Measurements from ENCODE around the gene SKIDA1.

Gene SKIDA1

GRCh38 chr10:21501731-21502347, 23.6 kb downstream of the SKIDA1 start:
- no peak for DNase-seq (ENCODE audit: low spot score)

GRCh38 chr10:21501091-21501490, 24.4 kb downstream of the SKIDA1 start:
- no peak for DNase-seq (ENCODE audit: low spot score)

DNA sequence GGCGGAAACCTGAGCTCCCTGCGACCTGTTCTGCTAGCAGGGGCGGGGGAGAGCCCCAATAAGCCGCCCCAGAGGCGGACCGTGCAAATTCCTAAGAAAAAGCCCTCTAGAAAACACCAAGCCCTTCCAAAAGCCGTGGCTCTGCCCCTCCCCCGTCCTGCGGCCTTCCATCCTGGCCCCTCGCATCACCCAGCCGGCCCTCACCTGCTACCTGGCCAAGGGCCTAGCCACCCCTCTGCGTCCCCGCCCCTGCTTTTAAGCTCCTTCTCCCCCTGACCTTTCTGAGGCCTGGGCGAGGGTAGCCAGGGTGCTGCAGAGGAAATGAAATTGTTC, 24.9 kb downstream of the SKIDA1 start:
- no peak for DNase-seq (ENCODE audit: low spot score)

GRCh38 chr10:21499701-21500577, 25.5 kb downstream of the SKIDA1 start:
- no peak for DNase-seq (ENCODE audit: low spot score)

GRCh38 chr10:21498986-21499385, 26.5 kb downstream of the SKIDA1 start:
- no peak for DNase-seq (ENCODE audit: low spot score)

DNA sequence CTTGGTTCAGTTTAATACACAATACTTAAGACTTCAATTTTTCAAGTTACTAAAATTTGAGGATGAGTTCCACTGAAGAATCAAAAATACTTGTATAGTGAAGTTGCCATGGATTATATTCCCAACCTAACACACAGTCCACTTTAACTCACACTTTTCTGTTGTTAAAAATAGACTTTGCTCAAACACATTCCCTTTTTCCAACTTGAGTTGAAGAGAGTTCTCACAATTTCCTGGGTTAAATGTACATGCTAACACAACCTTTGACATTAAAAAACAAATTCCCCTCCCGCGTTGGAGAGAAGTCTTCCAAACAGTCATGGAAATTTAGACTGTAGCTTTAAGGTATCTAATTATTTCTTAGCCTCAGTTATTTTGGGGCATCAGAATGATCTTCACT, 27.1 kb downstream of the SKIDA1 start:
- DNase-seq (ENCODE audit: low spot score) = no peak

DNA sequence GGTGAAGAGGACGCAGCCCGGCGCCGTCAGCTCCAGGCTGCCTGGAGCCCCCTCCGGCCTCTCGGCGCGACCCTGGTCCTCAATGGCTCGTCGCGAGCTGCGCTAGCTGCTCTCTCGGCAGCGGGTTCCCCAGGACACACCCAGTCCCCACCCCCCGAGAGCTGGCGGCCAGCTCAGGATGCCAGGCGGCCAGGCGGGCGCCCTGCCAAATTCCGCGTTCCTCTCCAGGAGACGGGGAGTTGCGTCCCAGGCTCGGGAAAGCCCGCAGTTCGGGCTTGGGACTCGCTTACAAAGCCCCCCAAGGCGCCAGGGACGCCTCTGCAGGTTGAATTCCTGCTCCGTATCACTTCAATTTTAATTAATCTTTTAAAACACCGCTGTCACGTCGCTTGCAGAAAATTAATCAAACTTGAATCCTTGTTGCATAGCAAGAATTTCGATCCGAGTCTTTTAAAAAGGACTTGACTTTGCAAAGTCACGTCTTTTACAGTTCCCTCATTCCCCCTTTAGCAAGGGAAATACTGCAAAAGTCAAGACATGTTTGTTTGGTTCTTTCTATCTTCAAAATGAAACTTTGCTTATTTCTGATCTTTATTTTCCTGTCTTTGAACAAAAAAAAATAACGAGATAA, 28.2 kb downstream of the SKIDA1 start:
- DNase-seq (ENCODE audit: low spot score) = peak; percentile 42

GRCh38 chr10:21496343-21497176, 28.9 kb downstream of the SKIDA1 start:
- DNase-seq (ENCODE audit: low spot score) = peak; percentile 80

DNA sequence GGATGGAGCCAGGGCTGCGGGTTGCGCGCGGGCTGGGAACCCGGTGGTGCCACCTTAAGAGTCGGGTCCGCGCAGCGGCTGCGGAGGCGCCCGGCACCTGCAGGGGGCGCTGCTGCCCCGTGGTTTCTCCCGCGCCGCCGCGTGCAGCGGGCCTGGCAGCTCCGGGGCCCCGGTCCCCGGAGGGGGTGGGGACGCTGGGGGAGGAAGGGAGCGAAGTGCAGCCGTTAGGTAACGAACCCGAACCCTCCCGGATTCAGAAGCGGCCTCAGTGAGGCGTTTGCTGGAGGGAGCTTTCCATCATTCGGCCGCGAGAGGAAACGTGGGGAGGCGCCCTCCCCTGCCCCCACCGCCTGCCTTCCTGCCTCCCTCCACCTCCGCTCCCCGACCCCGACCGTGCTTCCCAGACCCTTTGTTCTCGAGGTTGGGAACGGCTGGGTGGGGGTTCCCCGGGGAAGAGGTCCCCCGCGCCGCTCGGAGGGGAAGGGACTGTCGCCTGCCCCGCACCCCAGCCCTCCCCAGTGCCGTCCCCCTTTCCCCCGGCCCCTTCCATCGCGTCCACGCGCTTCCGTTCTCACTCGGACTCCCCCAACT, 29.6 kb downstream of the SKIDA1 start:
- peak; percentile 91 for DNase-seq (ENCODE audit: low spot score)

- no peak for DNase-seq (ENCODE audit: low spot score)
These were observed 30.3 kb downstream of the SKIDA1 start for GRCh38 chr10:21495002-21495751.

DNA sequence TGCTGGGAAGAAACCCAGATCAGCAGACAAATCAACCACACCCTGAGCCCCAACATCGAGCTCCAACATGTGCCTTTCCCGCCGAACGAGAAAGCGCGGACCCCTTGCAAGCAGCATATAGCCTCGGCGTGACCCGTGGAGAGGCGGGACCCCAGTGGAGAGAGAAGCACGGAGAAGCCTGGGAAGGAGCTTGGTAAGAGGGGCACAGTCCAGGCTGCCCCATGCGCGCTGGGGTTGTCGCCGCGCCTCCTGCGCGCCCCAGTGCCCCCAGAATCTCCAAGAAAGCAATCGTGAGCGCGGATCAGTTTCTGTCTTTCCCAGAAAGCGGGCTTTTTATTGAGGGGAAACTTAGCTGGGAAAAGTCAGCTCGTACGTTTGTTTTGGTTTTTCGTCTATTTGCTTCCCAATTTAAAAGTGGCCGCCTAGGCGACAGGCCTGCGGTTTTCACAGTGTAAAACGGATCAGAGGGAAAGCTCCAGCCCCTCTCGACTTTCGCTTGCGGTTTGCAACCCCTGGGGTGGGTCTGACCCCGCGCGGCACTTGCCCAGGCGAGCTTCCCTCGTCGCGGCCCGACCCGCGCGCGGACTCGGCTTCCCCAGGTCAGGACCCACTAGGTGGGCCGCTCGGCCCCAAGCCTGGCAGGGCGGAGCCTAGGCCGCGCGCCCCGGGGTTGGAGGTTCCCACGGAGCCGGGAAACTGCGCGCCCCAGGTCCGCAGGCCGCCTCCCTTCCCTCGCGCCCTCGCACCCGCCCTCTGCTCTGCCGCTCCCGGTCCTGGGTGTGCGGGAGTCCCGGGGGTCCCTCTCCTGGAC, 31.1 kb downstream of the SKIDA1 start:
- DNase-seq (ENCODE audit: low spot score) = no peak

DNA sequence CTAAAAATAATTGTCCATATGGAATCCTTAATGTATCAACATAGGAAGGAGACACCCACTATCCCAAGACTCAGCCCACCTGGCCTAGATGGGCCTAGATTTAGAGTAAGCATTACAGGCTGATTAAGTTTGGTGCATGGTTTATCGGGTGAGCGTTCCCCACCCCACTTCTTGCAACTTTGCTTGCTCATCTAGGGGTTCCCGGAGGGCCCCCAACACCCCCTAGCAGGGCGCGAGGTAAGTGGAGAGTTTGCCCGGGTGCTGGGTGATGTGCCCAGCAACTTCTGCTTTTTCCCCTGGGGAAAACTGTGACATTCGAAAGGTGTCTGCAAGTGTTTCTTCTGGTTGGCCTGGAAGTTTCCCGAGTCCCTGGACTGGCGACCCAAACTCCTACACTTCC, 31.7 kb downstream of the SKIDA1 start:
- DNase-seq (ENCODE audit: low spot score) = no peak

DNA sequence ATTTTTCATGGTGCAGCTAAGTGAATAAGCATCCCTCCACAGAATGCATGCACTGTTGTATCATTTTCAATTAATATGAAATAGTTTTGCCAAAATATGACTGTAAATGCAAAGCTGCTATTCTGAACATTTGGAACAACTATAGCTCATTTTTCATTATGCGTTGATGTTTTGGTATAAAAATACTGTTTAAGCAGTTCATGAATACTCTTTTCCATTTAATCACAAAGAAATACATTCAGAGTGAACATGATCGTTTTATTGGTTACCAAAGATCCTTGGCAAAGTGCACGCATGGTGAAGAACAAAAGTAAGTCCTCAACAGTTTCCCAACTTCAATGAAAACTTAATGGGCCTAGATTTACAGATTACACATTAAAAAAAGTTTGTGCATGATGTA, 33.1 kb downstream of the SKIDA1 start:
- DNase-seq (ENCODE audit: low spot score) = no peak

GRCh38 chr10:21490711-21491105, 34.8 kb downstream of the SKIDA1 start:
- DNase-seq (ENCODE audit: low spot score) = no peak

GRCh38 chr10:21490028-21490710, 35.3 kb downstream of the SKIDA1 start:
- DNase-seq (ENCODE audit: low spot score) = no peak

DNA sequence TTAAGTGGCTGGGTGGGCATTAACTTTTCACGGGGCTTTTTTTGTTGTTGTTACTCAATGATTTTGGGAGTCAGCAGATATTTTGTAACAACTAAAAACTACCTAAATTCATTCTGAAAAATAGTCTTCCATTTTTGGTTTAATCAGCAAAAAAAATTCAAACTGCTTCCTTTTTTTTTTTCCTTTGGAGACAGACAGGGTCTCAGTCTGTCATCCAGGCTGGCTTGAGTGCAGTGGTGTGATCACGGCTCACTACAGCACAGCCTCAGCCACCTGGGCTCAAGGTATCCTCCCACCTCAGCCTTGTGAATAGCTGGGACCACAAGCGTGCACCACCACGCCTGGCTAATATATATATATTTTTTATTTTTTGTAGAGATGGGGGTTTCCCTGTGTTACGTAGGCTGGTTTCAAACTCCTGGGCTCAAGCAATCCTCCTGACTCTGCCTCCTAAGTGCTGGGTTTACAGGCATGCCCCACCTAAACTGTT, 36.5 kb downstream of the SKIDA1 start:
- DNase-seq (ENCODE audit: low spot score) = no peak

- no peak for DNase-seq (ENCODE audit: low spot score)
These were observed 37.1 kb downstream of the SKIDA1 start for GRCh38 chr10:21488246-21488956.

DNA sequence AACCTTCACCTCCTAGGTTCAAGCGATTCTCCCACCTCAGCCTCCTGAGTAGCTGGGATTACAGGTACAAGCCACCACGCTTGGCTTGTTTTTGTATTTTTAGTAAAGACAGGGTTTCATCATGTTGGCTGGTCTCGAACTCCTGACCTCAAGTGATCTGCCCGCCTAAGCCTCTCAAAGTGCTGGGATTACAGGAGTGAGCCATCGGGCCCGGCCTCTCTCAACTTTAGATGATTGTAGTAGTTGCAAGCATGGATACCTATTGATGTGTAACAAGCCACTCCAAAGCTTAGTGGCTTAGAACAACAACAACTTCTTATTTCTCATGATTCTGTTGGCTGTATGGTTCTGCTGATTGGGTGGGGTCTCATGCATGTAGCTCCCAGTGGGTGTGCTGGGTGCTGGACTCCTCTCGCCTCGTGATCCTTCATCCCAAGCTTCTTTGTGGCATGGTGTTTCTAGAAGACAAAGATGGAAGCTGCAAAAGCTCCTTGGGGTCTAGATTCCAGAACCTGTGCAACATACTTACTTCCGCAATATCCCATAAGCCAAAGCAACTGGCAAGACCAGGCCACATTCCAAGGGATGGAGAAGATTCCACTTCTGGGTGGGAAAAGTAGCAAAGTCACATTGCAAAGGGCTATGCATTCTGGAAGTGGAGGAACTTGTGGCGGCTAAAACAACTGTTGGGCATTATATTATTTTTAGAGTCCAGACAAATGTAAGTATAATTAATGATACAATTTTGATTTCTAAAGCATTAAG, 37.9 kb downstream of the SKIDA1 start:
- DNase-seq (ENCODE audit: low spot score) = no peak
